HEK293 (cell line): ENCODE data around the gene PAK1.
"Not testable (repeated sequence)": the region's sequence is repeated elsewhere in the genome, so short reads cannot be mapped to it uniquely, and the experiment has no call there.

Source experiments
- CTCF ChIA-PET: fragments of 350-600 bp; formaldehyde crosslinking; extraction: SDS; loops from one replicate; lab custom pipeline; 2021; ENCODE audit warnings: antibody characterized with exemption; lab: Yijun Ruan, JAX
- POLR2A ChIA-PET: fragments of 300-600 bp; formaldehyde crosslinking; extraction: SDS; loops from one replicate; lab custom pipeline; 2020; ENCODE audit warnings: antibody characterized with exemption, inconsistent platforms; lab: Yijun Ruan, JAX
- H3K27ac ChIP-seq: fragments of 200-500 bp; sonication (Bioruptor generic); 2 replicates; pipeline ENCODE4 v1.5.1; 2014; ENCODE audit warnings: low read depth, low read length, control low read depth, inconsistent platforms; ENCODE audit errors: extremely low read depth
- H3K36me3 ChIP-seq, 2 experiments: fragments of 200-500 bp in 1 of 2; sonication (Bioruptor generic) in 1 of 2; 1 replicate in 1 of 2; 2 replicates in 1 of 2; pipeline ENCODE4 v1.5.1; 2014 to 2017; ENCODE audit warnings: inconsistent platforms in 2 of 2, low read length in 2 of 2; ENCODE audit not compliant: control insufficient read depth in 2 of 2, insufficient read depth in 1 of 2
- H3K4me1 ChIP-seq: fragments of 200-500 bp; sonication (Bioruptor generic); 2 replicates; pipeline ENCODE4 v1.5.1; 2014; ENCODE audit warnings: mild to moderate bottlenecking, low read length, inconsistent platforms; ENCODE audit not compliant: control insufficient read depth, insufficient read depth
- H3K4me3 ChIP-seq: 2 replicates; pipeline ENCODE4 v1.5.1; 2011; ENCODE audit warnings: low read depth, mild to moderate bottlenecking, control low read depth, low read length, moderate library complexity
- H3K9me3 ChIP-seq: fragments of 200-500 bp; sonication (Bioruptor generic); 2 replicates; pipeline ENCODE4 v1.5.1; 2014; ENCODE audit warnings: low read depth, low read length, inconsistent platforms; ENCODE audit not compliant: control insufficient read depth, insufficient read depth
- CTCF ChIP-seq: fragments of 450-650 bp; formaldehyde crosslinking; IDR thresholded peaks from 2 replicates; pipeline ENCODE4 v1.5.1; 2016; ENCODE audit warnings: missing biosample characterization, missing genetic modification characterization
- HOXC10 ChIP-seq: sonication (generic); formaldehyde crosslinking; IDR thresholded peaks from 2 replicates; pipeline ENCODE4 v1.8.1; 2023; ENCODE audit warnings: mild to moderate bottlenecking, missing genetic modification reagents
- OSR2 ChIP-seq: fragments of 450-650 bp; formaldehyde crosslinking; IDR thresholded peaks from 2 replicates; pipeline ENCODE4 v1.5.1; 2016; ENCODE audit warnings: missing biosample characterization, missing genetic modification characterization
- PRDM1 ChIP-seq: fragments of 450-650 bp; formaldehyde crosslinking; IDR thresholded peaks from 2 replicates; pipeline ENCODE4; 2016; ENCODE audit warnings: missing biosample characterization, missing genetic modification characterization
- SETDB1 ChIP-seq: IDR thresholded peaks from one replicate; pipeline ENCODE4 v1.6.1; 2017; ENCODE audit warnings: mild to moderate bottlenecking, low read length, moderate library complexity, mixed read lengths; ENCODE audit not compliant: insufficient read length
- SP2 ChIP-seq: fragments of 450-650 bp; formaldehyde crosslinking; IDR thresholded peaks from 2 replicates; pipeline ENCODE4 v1.5.1; 2016; ENCODE audit warnings: missing biosample characterization, missing genetic modification characterization
- ZBTB1 ChIP-seq: fragments of 450-650 bp; formaldehyde crosslinking; IDR thresholded peaks from 2 replicates; pipeline ENCODE4 v1.5.1; 2016; ENCODE audit warnings: missing biosample characterization, missing genetic modification characterization
- ZFHX2 ChIP-seq: fragments of 450-650 bp; formaldehyde crosslinking; conservative IDR thresholded peaks from 2 replicates; pipeline ENCODE4 v1.5.1; 2016; ENCODE audit warnings: missing biosample characterization, missing genetic modification characterization
- ZNF169 ChIP-seq: fragments of 450-650 bp; formaldehyde crosslinking; IDR thresholded peaks from 2 replicates; pipeline ENCODE4 v1.5.1; 2016; ENCODE audit warnings: missing biosample characterization, missing genetic modification characterization
- ZNF2 ChIP-seq: fragments of 450-650 bp; formaldehyde crosslinking; IDR thresholded peaks from 2 replicates; pipeline ENCODE4 v1.5.1; 2016; ENCODE audit warnings: missing biosample characterization, missing genetic modification characterization
- ZNF292 ChIP-seq: fragments of 450-650 bp; formaldehyde crosslinking; IDR thresholded peaks from 2 replicates; pipeline ENCODE4 v1.5.1; 2016; ENCODE audit warnings: low read depth, missing biosample characterization, missing genetic modification characterization, borderline replicate concordance
- ZNF449 ChIP-seq: fragments of 450-650 bp; formaldehyde crosslinking; IDR thresholded peaks from 2 replicates; pipeline ENCODE4 v1.5.1; 2017; ENCODE audit warnings: missing biosample characterization, mild to moderate bottlenecking, missing genetic modification characterization, moderate library complexity
- ZNF529 ChIP-seq: fragments of 450-650 bp; formaldehyde crosslinking; IDR thresholded peaks from 2 replicates; pipeline ENCODE4 v1.5.1; 2017; ENCODE audit warnings: missing genetic modification characterization, missing biosample characterization; ENCODE audit not compliant: insufficient replicate concordance
- ZNF600 ChIP-seq: fragments of 450-650 bp; formaldehyde crosslinking; IDR thresholded peaks from 2 replicates; pipeline ENCODE4 v1.5.1; 2016; ENCODE audit warnings: missing biosample characterization, missing genetic modification characterization
- ZNF768 ChIP-seq: fragments of 450-650 bp; formaldehyde crosslinking; IDR thresholded peaks from 2 replicates; pipeline ENCODE4 v1.5.1; 2018; ENCODE audit warnings: missing biosample characterization, mild to moderate bottlenecking, missing genetic modification characterization
- ZNF830 ChIP-seq: fragments of 450-650 bp; IDR thresholded peaks from 2 replicates; pipeline ENCODE4 v1.5.0; 2018; ENCODE audit warnings: missing biosample characterization, missing genetic modification characterization, low read depth, mild to moderate bottlenecking, moderate library complexity
- ZSCAN5A ChIP-seq: fragments of 450-650 bp; formaldehyde crosslinking; IDR thresholded peaks from 2 replicates; pipeline ENCODE4 v1.5.1; 2016; ENCODE audit warnings: missing biosample characterization, missing genetic modification characterization
- TF ChIP-seq, protein P1 (sequence below): fragments of 450-650 bp; formaldehyde crosslinking; IDR thresholded peaks from 2 replicates; pipeline ENCODE4 v1.5.1; 2016; ENCODE audit warnings: missing biosample characterization, missing genetic modification characterization
- TF ChIP-seq, protein P2 (sequence below): fragments of 450-650 bp; formaldehyde crosslinking; IDR thresholded peaks from 2 replicates; pipeline ENCODE4 v1.5.1; 2016; ENCODE audit warnings: missing biosample characterization, missing genetic modification characterization

Gene PAK1

DNA sequence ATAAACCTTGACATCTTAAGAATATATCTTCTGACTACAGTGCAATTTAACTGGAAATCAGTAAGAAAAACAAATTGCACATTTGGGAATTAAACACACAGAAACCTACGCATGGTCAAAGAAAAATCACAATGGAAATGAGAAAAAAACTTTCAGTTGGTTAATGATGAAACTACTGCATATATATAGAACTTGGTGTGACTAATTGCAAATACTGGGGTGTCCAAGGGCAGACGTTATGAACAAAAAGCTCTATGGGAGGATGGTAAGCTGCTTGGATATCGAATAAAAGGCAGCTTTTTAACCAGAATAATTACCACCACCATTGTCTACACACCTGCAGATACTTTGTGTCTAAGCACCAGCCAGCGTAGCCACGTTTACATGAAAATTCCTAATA, 173.2 kb downstream of the PAK1 start (continued):
- TF ChIP-seq OSR2 (tag by site-specific recombination) = no peak
- TF ChIP-seq ZNF529 (tag by site-specific recombination) = no peak

DNA sequence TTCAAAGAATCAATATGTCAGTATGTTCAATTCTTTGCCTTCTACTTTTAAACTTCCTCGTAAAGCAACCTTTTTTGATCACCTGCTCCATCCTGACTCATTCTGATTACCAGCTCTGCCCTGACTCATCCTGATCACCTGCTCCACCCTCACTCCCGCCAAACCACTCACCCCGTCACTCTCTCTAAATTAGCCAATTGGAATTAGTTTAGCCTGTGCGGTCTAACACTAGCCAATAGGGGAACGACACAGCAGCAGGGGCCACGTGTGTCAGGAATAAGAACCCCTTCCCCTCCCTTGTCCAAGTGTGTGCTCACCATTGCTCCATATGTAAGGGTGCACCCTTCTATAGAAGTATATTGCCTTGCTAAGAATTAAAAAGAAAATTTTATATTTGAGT, 173.9 kb downstream of the PAK1 start:
- H3K4me3 ChIP-seq, H3K4me1 ChIP-seq, H3K27ac ChIP-seq, POLR2A ChIA-PET, H3K9me3 ChIP-seq, CTCF ChIA-PET, H3K36me3 ChIP-seq: not testable (repeated sequence)
- TF ChIP-seq SP2 (peak; percentile 35; the same call in 1 of the 2 replicates), SETDB1 (peak; percentile 36)

DNA sequence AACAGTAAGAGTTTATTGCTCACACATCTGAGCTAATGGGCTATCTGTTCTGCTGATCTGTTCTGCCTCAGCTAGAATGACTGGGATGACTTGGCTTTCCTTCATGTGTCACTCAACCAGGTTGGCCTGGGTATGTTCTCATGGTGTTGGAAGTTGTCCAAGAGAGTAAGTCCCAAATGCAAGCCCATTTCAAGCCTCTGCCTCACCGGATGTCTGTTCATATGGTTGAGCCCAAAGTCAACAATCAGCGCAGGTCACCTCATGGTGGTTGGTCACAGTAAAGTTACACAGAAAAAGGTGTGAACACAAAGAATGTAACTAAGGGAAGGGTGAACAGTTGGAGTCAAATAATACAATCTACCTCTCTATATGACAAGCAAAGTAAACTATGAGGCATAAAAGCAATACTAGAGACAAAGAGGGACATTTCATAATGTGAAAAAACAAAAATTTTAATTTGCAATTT, 174.3 kb downstream of the PAK1 start:
- POLR2A ChIA-PET = no interaction called here
- H3K4me1 ChIP-seq = no peaks in the 10 kb centered on the region
- TF ChIP-seq ZNF449 (peak; percentile 59; the same call in 1 of the 2 replicates), ZNF600 (tag by site-specific recombination) (peak; percentile 59), PRDM1 (tag by site-specific recombination) (no peak)
- TF ChIP-seq, protein P1, sequence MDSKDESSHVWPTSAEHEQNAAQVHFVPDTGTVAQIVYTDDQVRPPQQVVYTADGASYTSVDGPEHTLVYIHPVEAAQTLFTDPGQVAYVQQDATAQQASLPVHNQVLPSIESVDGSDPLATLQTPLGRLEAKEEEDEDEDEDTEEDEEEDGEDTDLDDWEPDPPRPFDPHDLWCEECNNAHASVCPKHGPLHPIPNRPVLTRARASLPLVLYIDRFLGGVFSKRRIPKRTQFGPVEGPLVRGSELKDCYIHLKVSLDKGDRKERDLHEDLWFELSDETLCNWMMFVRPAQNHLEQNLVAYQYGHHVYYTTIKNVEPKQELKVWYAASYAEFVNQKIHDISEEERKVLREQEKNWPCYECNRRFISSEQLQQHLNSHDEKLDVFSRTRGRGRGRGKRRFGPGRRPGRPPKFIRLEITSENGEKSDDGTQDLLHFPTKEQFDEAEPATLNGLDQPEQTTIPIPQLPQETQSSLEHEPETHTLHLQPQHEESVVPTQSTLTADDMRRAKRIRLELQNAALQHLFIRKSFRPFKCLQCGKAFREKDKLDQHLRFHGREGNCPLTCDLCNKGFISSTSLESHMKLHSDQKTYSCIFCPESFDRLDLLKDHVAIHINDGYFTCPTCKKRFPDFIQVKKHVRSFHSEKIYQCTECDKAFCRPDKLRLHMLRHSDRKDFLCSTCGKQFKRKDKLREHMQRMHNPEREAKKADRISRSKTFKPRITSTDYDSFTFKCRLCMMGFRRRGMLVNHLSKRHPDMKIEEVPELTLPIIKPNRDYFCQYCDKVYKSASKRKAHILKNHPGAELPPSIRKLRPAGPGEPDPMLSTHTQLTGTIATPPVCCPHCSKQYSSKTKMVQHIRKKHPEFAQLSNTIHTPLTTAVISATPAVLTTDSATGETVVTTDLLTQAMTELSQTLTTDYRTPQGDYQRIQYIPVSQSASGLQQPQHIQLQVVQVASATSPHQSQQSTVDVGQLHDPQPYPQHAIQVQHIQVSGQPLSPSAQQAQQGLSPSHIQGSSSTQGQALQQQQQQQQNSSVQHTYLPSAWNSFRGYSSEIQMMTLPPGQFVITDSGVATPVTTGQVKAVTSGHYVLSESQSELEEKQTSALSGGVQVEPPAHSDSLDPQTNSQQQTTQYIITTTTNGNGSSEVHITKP (tag by site-specific recombination) = peak; percentile 87
- TF ChIP-seq, all 188 proteins: peak for 3
- Histone ChIP-seq H3K9me3 (no peaks in the 10 kb centered on the region), H3K4me3 (no peak overlapping the region), H3K36me3 (no peaks in the 10 kb centered on the region), H3K27ac (no peak overlapping the region)
- CTCF ChIA-PET = no interaction called here

- Histone ChIP-seq H3K9me3 (no peaks in the 10 kb centered on the region), H3K4me3 (no peak overlapping the region), H3K27ac (no peak overlapping the region), H3K36me3 (no peaks in the 10 kb centered on the region), H3K4me1 (no peaks in the 10 kb centered on the region)
- ChIA-PET POLR2A (no interaction called here), CTCF (interaction anchor here (0.7 kb wide), 1 partner anchor 123 kb away, joined by 6 read pairs; no protein-coding TSS in a partner anchor)
- TF ChIP-seq ZNF169 (tag by site-specific recombination) = no peak
- TF ChIP-seq ZBTB1 (tag by site-specific recombination) = no peak
- no peak for TF ChIP-seq HOXC10 (CRISPR knock-in tag)
- no peak for TF ChIP-seq ZNF768 (tag by site-specific recombination)
- TF ChIP-seq, protein P2, sequence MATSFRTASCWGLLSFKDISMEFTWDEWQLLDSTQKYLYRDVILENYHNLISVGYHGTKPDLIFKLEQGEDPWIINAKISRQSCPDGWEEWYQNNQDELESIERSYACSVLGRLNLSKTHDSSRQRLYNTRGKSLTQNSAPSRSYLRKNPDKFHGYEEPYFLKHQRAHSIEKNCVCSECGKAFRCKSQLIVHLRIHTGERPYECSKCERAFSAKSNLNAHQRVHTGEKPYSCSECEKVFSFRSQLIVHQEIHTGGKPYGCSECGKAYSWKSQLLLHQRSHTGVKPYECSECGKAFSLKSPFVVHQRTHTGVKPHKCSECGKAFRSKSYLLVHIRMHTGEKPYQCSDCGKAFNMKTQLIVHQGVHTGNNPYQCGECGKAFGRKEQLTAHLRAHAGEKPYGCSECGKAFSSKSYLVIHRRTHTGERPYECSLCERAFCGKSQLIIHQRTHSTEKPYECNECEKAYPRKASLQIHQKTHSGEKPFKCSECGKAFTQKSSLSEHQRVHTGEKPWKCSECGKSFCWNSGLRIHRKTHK (tag by site-specific recombination) = no peak
- no peak for TF ChIP-seq ZNF2 (tag by site-specific recombination)
- no peak for TF ChIP-seq CTCF
- no peak for TF ChIP-seq ZNF292 (tag by site-specific recombination)
- TF ChIP-seq ZNF830 (tag by site-specific recombination) = no peak
- no peak for TF ChIP-seq ZSCAN5A
- no peak for TF ChIP-seq ZFHX2 (tag by site-specific recombination)
Measured at GRCh38 chr11:77294040-77294439, 179.9 kb downstream of the PAK1 start.
